Trophoblast cell (in vitro differentiated cells and primary cell): ENCODE data around the gene TAX1BP3.

Experiments
- DNase-seq, 2 donors: peaks; one replicate each; pipeline ENCODE4 v3.0.0-alpha.2; 2016
- H2AFZ ChIP-seq: 2 replicates; pipeline ENCODE4 v1.6.1; 2013; ENCODE audit warnings: low read length, moderate library complexity, mild to moderate bottlenecking; ENCODE audit not compliant: insufficient read depth, poor library complexity
- H2AK5ac ChIP-seq: 2 replicates; pipeline ENCODE4 v1.6.1; 2013; ENCODE audit warnings: mild to moderate bottlenecking, low read length
- H2BK120ac ChIP-seq: 2 replicates; pipeline ENCODE4 v1.6.1; 2013; ENCODE audit warnings: low read length, mild to moderate bottlenecking, moderate library complexity; ENCODE audit not compliant: insufficient read depth, poor library complexity
- H2BK12ac ChIP-seq: 2 replicates; pipeline ENCODE4 v1.6.1; 2013; ENCODE audit warnings: mild to moderate bottlenecking, low read length, moderate library complexity
- H2BK5ac ChIP-seq: 2 replicates; pipeline ENCODE4 v1.6.1; 2013; ENCODE audit warnings: low read length, low read depth, moderate library complexity, mild to moderate bottlenecking; ENCODE audit not compliant: poor library complexity
- H3K14ac ChIP-seq: 2 replicates; pipeline ENCODE4 v1.6.1; 2013; ENCODE audit warnings: mild to moderate bottlenecking, low read length
- H3K18ac ChIP-seq: 2 replicates; pipeline ENCODE4 v1.6.1; 2013; ENCODE audit warnings: mild to moderate bottlenecking, low read length
- H3K23ac ChIP-seq: 2 replicates; pipeline ENCODE4 v1.6.1; 2013; ENCODE audit warnings: low read length
- H3K27ac ChIP-seq: 2 replicates; pipeline ENCODE4 v1.5.1; 2013; ENCODE audit warnings: low read depth, mild to moderate bottlenecking, inconsistent platforms, low read length, moderate library complexity
- H3K27me3 ChIP-seq: 2 replicates; pipeline ENCODE4 v1.6.1; 2013; ENCODE audit warnings: inconsistent platforms, mild to moderate bottlenecking, low read length, moderate library complexity; ENCODE audit not compliant: insufficient read depth
- H3K36me3 ChIP-seq, 2 experiments: 1 replicate in 1 of 2; 2 replicates in 1 of 2; pipeline ENCODE4 v1.6.1; 2013; ENCODE audit warnings: low read length in 2 of 2, mild to moderate bottlenecking in 2 of 2, moderate library complexity in 1 of 2; ENCODE audit not compliant: insufficient read depth in 2 of 2, control insufficient read depth in 1 of 2
- H3K4ac ChIP-seq: 2 replicates; pipeline ENCODE4 v1.6.1; 2013; ENCODE audit warnings: low read depth, mild to moderate bottlenecking, low read length, moderate library complexity
- H3K4me1 ChIP-seq, 2 experiments: 1 replicate in 1 of 2; 2 replicates in 1 of 2; pipeline ENCODE4 v1.6.1; 2013; ENCODE audit warnings: low read length in 2 of 2, mild to moderate bottlenecking in 2 of 2, moderate library complexity in 1 of 2; ENCODE audit not compliant: insufficient read depth in 2 of 2, control insufficient read depth in 1 of 2
- H3K4me2 ChIP-seq: 2 replicates; pipeline ENCODE4 v1.6.1; 2013; ENCODE audit warnings: inconsistent platforms, mild to moderate bottlenecking, low read length, moderate library complexity
- H3K4me3 ChIP-seq: 2 replicates; pipeline ENCODE4 v1.5.1; 2013; ENCODE audit warnings: mild to moderate bottlenecking, low read depth, low read length, inconsistent platforms
- H3K79me1 ChIP-seq: one replicate; pipeline ENCODE4 v1.6.1; 2013; ENCODE audit warnings: low read length
- H3K79me2 ChIP-seq: 2 replicates; pipeline ENCODE4 v1.6.1; 2013; ENCODE audit warnings: low read length, mild to moderate bottlenecking; ENCODE audit not compliant: control insufficient read depth, insufficient read depth, poor library complexity
- H3K9ac ChIP-seq: 2 replicates; pipeline ENCODE4 v1.6.1; 2013; ENCODE audit warnings: mild to moderate bottlenecking, low read length
- H3K9me3 ChIP-seq: 2 replicates; pipeline ENCODE4 v1.6.1; 2013; ENCODE audit warnings: low read depth, mild to moderate bottlenecking, control low read depth, inconsistent platforms, low read length; ENCODE audit not compliant: insufficient read depth
- H4K12ac ChIP-seq: 2 replicates; pipeline ENCODE4 v1.6.1; 2013; ENCODE audit warnings: low read depth, mild to moderate bottlenecking, low read length, moderate library complexity
- H4K8ac ChIP-seq: 2 replicates; pipeline ENCODE4 v1.6.1; 2013; ENCODE audit warnings: low read depth, mild to moderate bottlenecking, low read length, moderate library complexity
- H4K91ac ChIP-seq: one replicate; pipeline ENCODE4 v1.6.1; 2013; ENCODE audit warnings: low read depth, mild to moderate bottlenecking, low read length, moderate library complexity
- WGBS: extraction: QIAGEN DNeasy Blood & Tissue Kit; methylation state at CpG from one replicate; pipeline ENCODE4 v1.1.7; 2013; ENCODE audit warnings: missing lambda C conversion rate; ENCODE audit not compliant: insufficient read length, insufficient coverage; ENCODE audit errors: extremely low coverage; 5-methylcytosine and 5-hydroxymethylcytosine counted together

TAX1BP3 gene

GRCh38 chr17:3621146-3621720 is 47.1 kb downstream of the TAX1BP3 start:
- peaks cover 31 to 40% of the 10 kb centered on the region in 2 experiments for H3K36me3 ChIP-seq
- no peak overlapping the region for H4K12ac ChIP-seq
- H3K4me1 ChIP-seq = no peaks in the 10 kb centered on the region
- no peak overlapping the region for H2AFZ ChIP-seq
- H3K27ac ChIP-seq = no peak overlapping the region
- no peaks in the 10 kb centered on the region for H3K27me3 ChIP-seq
- no peak overlapping the region for H3K14ac ChIP-seq
- WGBS = no CpG with 5 or more reads among the region's 8 CpGs
- no peak overlapping the region for H2BK5ac ChIP-seq
- H4K91ac ChIP-seq = no peak overlapping the region
- H4K8ac ChIP-seq = no peak overlapping the region
- no peak overlapping the region for H3K4me2 ChIP-seq
- H2BK120ac ChIP-seq = no peak overlapping the region
- H3K4me3 ChIP-seq = no peak overlapping the region
- H3K18ac ChIP-seq = no peak overlapping the region
- H3K4ac ChIP-seq = no peak overlapping the region
- DNase-seq = no peak
- H3K79me2 ChIP-seq = no peaks in the 10 kb centered on the region
- H3K9me3 ChIP-seq = no peaks in the 10 kb centered on the region
- no peaks in the 10 kb centered on the region for H3K79me1 ChIP-seq
- no peak overlapping the region for H2AK5ac ChIP-seq
- H3K9ac ChIP-seq = no peak overlapping the region
- H2BK12ac ChIP-seq = no peak overlapping the region
- H3K23ac ChIP-seq = no peak overlapping the region

GRCh38 chr17:3615160-3615870 is 53.1 kb downstream of the TAX1BP3 start:
- H3K27me3 ChIP-seq = no peaks in the 10 kb centered on the region
- H3K27ac ChIP-seq = no peak overlapping the region
- H3K4me1 ChIP-seq = no peaks in the 10 kb centered on the region
- no peak overlapping the region for H4K8ac ChIP-seq
- no CpG with 5 or more reads among the region's 18 CpGs for WGBS
- no peak for DNase-seq
- no peak overlapping the region for H4K12ac ChIP-seq
- no peak overlapping the region for H2AK5ac ChIP-seq
- no peak overlapping the region for H2BK12ac ChIP-seq
- H3K23ac ChIP-seq = no peak overlapping the region
- H3K4ac ChIP-seq = no peak overlapping the region
- H3K18ac ChIP-seq = no peak overlapping the region
- no peak overlapping the region for H3K14ac ChIP-seq
- H3K9ac ChIP-seq = no peak overlapping the region
- H3K79me1 ChIP-seq = no peaks in the 10 kb centered on the region
- no peak overlapping the region for H3K4me2 ChIP-seq
- no peak overlapping the region for H2BK120ac ChIP-seq
- H3K9me3 ChIP-seq = no peaks in the 10 kb centered on the region
- H2BK5ac ChIP-seq = no peak overlapping the region
- H3K4me3 ChIP-seq = no peak overlapping the region
- peaks cover 34 to 36% of the 10 kb centered on the region in 2 experiments for H3K36me3 ChIP-seq
- no peak overlapping the region for H4K91ac ChIP-seq
- no peak overlapping the region for H2AFZ ChIP-seq
- no peaks in the 10 kb centered on the region for H3K79me2 ChIP-seq

- Histone ChIP-seq H3K9me3 (peaks cover 3% of the 10 kb centered on the region), H2BK12ac (no peak overlapping the region), H3K18ac (no peak overlapping the region), H3K27me3 (no peaks in the 10 kb centered on the region), H3K79me2 (no peaks in the 10 kb centered on the region), H3K9ac (no peak overlapping the region), H3K27ac (no peak overlapping the region), H2BK120ac (no peak overlapping the region), H3K4me1 (no peaks in the 10 kb centered on the region), H3K36me3 (peaks cover 42 to 48% of the 10 kb centered on the region in 2 experiments), H2AFZ (no peak overlapping the region), H3K79me1 (no peaks in the 10 kb centered on the region), H2BK5ac (no peak overlapping the region), H4K91ac (no peak overlapping the region), H4K12ac (no peak overlapping the region), H4K8ac (no peak overlapping the region), H3K23ac (no peak overlapping the region), H3K14ac (no peak overlapping the region), H2AK5ac (no peak overlapping the region), H3K4me3 (no peak overlapping the region), H3K4ac (no peak overlapping the region), H3K4me2 (no peak overlapping the region)
- no peak for DNase-seq
- no CpG with 5 or more reads among the region's 6 CpGs for WGBS
These were observed 55.3 kb downstream of the TAX1BP3 start for GRCh38 chr17:3613124-3613523.
